GM21528 (cell line): ENCODE data around the gene LGALS7.
"Not testable (repeated sequence)": the region's sequence is repeated elsewhere in the genome, so short reads cannot be mapped to it uniquely, and the experiment has no call there.

Experiments used
- ATAC-seq: cut with Tn5 transposase; IDR thresholded peaks from one replicate; pipeline ENCODE4 v1.9.1; 2021; ENCODE audit warnings: mild to moderate bottlenecking, moderate library complexity; ENCODE audit not compliant: unreplicated experiment, low FRiP score

Gene LGALS7

DNA sequence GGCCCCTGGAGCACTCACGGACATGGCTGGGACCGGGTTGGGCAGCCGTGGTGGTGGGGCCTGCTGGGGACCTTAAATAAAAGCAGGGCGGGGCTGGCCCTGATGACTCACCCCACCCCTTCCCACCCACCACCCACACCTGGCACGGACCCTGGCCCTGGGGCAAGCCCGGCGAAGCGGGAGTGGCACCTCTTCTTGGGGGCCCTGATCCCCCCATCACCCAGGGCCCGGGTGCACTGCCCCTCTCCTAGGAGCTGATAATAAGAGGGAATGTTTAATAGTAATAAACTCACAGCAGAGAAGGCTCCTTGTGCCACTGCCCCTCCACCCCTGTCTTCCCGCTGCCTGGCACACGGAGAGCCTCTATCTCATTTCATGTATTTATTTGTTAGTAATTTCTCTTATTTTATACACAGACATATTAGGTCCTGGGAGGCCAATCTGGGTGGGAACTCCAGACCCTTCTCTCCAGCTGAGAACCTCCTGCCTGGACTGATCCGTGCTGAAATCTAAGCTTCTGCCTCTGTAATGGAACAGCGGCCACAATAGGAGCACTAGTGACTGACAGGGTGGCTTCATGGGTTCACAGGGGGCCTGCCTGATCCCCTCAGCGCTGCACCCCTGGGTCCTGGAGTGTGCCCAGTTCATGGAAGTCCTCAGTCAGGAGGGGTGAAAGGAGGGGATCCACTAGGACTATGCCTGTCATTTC lies at the start of gene LGALS7:
TSS of gene LGALS7 (minus strand) at position 49 of the 709 bp plus-strand sequence. CDS start at position 24, 25 bp downstream.
- ATAC-seq: no peak

DNA sequence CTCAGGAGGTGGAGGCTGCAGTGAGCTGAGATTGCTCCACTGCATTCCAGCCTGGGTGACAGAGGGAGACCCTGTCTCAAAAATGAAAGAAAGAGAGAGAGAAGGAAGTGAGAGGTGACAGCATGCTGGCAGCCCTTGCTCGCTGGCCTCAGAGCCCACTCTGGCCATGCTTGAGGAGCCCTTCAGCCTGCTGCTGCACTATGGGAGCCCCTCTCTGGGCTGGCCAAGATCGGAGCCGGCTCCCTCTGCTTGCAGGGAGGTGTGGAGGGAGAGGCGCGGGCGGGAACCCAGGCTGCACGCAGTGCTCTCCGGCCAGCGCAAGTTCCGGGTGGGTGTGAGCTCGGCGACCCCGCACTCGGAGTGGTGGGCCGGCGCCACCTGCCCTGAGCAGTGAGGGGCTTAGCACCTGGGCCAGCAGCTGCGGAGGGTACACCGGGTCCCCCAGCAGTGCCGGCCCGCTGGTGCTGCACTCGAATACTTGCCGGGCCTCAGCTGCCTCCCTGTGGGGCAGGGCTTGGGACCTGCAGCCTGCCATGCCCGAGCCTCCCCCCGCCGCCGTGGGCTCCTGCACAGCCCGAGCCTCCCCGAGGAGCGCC lies 48.0 kb upstream of the LGALS7 start:
- not testable (repeated sequence) for ATAC-seq

- ATAC-seq: no peak
Observed at GRCh38 chr19:38819231-38819920, 46.1 kb upstream of the LGALS7 start.

DNA sequence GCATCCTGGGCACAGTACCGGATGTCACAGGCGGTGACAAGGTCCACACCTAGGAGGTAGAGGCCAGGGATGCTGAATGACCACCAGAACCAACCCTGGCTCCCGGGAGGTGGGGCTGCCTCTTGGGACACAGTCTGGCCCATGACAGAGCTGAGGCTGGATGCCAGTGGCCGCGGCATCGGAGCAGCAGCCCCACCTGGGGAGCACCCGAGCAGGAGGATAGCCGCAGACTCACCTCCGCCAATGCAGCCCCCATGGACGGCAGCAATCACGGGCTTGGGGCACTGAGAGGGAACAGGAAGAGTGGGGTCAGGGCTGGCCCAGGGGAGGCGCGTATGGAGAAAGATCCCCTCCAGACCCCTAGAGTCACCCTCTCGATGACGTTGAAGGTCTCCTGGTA lies 43.8 kb upstream of the LGALS7 start:
- ATAC-seq: no peak

GRCh38 chr19:38816131-38816750 lies 42.9 kb upstream of the LGALS7 start:
- no peak for ATAC-seq

- ATAC-seq: no peak
Observed at GRCh38 chr19:38815059-38816001, 42.0 kb upstream of the LGALS7 start.

DNA sequence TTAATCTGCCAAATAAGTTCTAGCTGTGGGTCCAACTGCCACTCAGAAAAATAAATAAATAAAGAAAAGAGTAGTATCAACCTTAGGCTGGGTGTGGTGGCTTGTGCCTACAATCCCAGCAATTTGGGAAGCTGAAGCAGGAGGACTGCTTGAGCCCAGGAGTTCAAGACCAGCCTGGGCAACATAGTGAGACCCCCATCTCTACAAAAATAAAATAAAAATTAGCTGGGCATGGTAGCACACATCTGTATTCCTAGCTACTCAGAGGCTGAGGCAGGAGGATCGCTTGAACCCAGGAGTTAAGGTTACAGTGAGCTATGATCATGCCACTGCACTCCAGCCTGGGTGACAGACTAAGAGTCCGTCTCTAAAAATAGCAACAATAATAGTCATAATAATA lies 40.6 kb upstream of the LGALS7 start:
- ATAC-seq: not testable (repeated sequence)

DNA sequence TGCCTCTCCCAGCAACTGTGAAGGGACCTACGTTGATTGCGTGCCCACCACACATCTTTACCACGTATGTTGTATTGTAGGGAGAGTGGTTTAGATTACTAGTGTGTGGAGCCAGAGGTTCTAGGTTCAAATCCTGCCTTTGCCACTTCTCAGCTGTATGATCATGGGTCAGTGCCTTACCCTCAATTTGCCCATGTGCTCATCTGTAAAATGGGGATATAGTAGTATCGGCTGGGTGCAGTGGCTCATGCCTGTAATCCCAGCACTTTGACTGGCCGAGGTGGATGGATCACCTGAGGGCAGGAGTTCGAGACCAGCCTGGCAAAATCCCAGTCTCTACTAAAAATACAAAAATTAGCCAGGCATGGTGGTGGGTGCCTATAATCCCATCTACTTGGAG lies 40.0 kb upstream of the LGALS7 start:
- no peak for ATAC-seq

- no peak for ATAC-seq
Observed at GRCh38 chr19:38812841-38813320, 39.6 kb upstream of the LGALS7 start, which contains the start of gene LGALS4. Gene LGALS4 (minus strand): TSS chr19:38812945. CDS start chr19:38812886, 59 bp downstream.

- ATAC-seq: no peak
Observed at GRCh38 chr19:38812009-38812840, 38.9 kb upstream of the LGALS7 start.

GRCh38 chr19:38809592-38810252 lies 36.4 kb upstream of the LGALS7 start:
- ATAC-seq: no peak

DNA sequence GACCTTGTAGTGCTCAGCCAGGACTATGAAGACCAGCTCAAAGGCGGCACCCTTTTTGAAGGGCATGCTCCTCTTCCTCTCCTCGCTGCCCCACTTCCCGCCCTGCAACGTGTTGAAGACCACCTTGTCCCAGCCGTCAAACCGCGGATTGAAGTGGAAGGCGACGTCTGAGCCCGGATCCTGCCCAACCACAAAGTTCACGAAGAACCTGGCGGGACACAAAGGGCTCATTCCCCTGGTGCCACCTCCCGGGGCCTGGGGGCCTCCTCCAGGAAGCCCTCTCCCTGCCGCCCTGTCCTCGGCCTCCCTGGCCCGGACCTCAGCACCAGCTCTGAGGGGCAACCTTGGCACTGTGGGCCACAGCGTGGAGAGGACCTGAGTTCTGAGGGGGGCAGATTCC lies 35.4 kb upstream of the LGALS7 start:
- ATAC-seq: no peak

DNA sequence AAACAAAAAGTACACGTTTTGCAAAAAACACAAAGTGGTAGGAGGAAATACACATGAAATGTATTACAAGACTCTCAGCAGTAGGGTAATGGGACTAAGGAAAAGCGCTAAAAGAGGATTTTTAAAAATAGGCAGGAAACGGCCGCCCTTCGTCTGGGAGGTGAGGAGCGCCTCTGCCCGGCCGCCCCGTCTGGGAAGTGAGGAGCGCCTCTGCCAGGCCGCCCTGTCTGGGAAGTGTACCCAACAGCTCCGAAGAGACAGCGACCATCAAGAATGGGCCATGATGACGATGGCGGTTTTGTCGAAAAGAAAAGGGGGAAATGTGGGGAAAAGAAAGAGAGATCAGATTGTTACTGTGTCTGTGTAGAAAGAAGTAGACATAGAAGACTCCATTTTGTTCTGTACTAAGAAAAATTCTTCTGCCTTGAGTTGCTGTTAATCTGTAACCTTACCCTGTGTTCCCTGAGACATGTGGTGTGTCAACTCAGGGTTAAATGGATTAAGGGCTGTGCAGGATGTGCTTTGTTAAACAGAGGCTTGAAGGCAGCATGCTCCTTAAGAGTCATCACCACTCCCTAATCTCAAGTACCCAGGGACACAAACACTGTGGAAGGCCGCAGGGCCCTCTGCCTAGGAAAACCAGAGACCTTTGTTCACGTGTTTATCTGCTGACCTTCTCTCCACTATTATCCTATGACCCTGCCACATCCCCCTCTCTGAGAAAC lies 34.2 kb upstream of the LGALS7 start:
- not testable (repeated sequence) for ATAC-seq

DNA sequence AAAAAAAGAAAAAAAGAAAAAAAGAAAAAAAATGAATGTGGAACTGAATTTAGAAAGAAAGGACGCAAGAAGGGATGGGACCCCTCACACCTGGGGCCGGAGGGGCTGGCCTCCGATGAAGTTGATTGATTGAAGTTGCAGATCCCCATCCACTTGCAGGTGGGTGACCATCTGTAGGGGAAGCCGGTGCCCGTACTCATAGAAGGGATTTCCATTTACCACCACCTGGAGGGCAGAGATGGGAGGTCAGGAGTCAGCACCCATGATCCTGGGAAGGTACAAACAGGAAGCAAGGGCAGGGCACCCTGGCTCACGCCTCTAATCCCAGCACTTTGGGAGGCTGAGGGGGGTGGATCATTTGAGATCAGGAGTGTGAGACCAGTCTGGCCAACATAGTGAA lies 33.1 kb upstream of the LGALS7 start:
- ATAC-seq: no peak

DNA sequence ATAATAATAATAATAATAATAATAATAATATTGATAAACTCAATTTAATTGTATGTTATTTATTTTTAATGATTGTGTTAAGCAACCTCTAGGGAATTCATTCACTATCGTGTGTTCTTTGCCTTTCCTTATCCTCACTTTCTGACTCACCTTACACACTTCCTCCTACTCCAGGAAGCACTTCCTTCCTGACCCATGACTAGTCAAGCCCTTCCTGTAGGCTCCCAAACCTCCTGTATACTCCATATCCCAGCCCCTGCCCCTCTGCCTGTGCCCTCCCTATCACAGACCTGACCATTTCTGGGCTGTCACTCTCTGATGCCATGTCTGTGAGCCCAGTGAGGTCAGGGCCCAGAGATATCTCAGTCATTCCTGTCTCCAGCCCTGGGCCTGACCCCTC lies 31.9 kb upstream of the LGALS7 start:
- no peak for ATAC-seq

- no peak for ATAC-seq
Observed at GRCh38 chr19:38803543-38803942, 30.2 kb upstream of the LGALS7 start.

- ATAC-seq: no peak
Observed at GRCh38 chr19:38801359-38802095, 28.2 kb upstream of the LGALS7 start.
